Upper lobe of right lung (tissue), 1 donor: ENCODE results near the gene SPATA6L. TPM values are rescaled to one million over a fixed set of nuclear protein-coding genes. Genes with fewer than 3 reads are reported as not detected.
"Not testable (repeated sequence)": the region's sequence is repeated elsewhere in the genome, so short reads cannot be mapped to it uniquely, and the experiment has no call there.

ENCODE experiments used
- ATAC-seq: fragments of 200-7000 bp; cut with Tn5 transposase; one replicate; pipeline ENCODE4 v1.9.1; 2020; ENCODE audit warnings: mild to moderate bottlenecking, moderate library complexity
- DNase-seq: peaks from one replicate; pipeline ENCODE4 v3.0.0-alpha.2; 2020
- H3K27ac ChIP-seq: fragments of 200-600 bp; one replicate; pipeline ENCODE4 v1.8.0; 2022
- H3K27me3 ChIP-seq: fragments of 200-600 bp; one replicate; pipeline ENCODE4 v1.8.0; 2022; ENCODE audit warnings: mild to moderate bottlenecking
- H3K36me3 ChIP-seq: fragments of 200-600 bp; one replicate; pipeline ENCODE4 v1.8.0; 2022
- H3K4me1 ChIP-seq: fragments of 200-600 bp; one replicate; pipeline ENCODE4 v1.8.0; 2022
- H3K4me3 ChIP-seq: fragments of 200-600 bp; one replicate; pipeline ENCODE4 v1.8.0; 2022; ENCODE audit warnings: mild to moderate bottlenecking
- H3K9me3 ChIP-seq: fragments of 200-600 bp; one replicate; pipeline ENCODE4 v1.8.0; 2022
- intact Hi-C: fragments of 100-400 bp; cut with DNase I; formaldehyde crosslinking; loops from one replicate; pipeline ENCODE4 v1.11.0; 2022
- total RNA-seq: library from RNA; stranded (reverse); fragmentation: NEBNext Ultra II Directional; extraction: Animal tissue kit (Norgen Biotek cat#: 25700); gene quantifications from one replicate; pipeline ENCODE4 v1.2.1, GENCODE V29; 2021
- TF ChIP-seq, protein P1 (sequence below): fragments of 200-600 bp; IDR thresholded peaks from one replicate; pipeline ENCODE4 v1.8.0; 2022; ENCODE audit warnings: antibody characterized with exemption
- donor health status: DM: no; HTN: yes; CAD: no; lungs with severe emphysema.

SPATA6L gene
- total RNA-seq, 1 donor from 2014 or later, result 12.6 TPM

DNA sequence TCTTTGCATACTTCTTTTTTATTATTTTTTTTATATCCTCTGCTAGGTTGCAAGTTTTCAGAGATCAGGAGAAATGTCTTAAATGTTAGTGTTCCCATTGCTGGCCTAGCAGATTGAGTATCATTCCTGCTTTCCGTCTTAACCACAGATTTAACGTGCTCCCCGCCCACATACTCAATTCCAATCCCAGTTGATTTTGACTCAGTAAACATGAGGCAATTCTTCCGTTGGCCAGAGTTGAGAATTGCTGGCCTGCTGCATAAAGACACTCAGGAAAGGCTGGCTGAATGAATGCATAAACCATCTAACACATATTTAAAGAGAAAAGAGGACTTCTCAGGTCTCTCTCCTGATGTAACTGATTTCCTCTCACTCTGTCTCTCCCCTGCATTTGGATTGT, 51.0 kb downstream of the SPATA6L start:
- TF ChIP-seq, protein P1, sequence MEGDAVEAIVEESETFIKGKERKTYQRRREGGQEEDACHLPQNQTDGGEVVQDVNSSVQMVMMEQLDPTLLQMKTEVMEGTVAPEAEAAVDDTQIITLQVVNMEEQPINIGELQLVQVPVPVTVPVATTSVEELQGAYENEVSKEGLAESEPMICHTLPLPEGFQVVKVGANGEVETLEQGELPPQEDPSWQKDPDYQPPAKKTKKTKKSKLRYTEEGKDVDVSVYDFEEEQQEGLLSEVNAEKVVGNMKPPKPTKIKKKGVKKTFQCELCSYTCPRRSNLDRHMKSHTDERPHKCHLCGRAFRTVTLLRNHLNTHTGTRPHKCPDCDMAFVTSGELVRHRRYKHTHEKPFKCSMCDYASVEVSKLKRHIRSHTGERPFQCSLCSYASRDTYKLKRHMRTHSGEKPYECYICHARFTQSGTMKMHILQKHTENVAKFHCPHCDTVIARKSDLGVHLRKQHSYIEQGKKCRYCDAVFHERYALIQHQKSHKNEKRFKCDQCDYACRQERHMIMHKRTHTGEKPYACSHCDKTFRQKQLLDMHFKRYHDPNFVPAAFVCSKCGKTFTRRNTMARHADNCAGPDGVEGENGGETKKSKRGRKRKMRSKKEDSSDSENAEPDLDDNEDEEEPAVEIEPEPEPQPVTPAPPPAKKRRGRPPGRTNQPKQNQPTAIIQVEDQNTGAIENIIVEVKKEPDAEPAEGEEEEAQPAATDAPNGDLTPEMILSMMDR, result no peak
- ATAC-seq, result no peak
- DNase-seq, result no peak
- H3K4me1 ChIP-seq, result no peaks in the 10 kb centered on the region
- no peak overlapping the region for H3K27ac ChIP-seq
- no peaks in the 10 kb centered on the region for H3K27me3 ChIP-seq
- intact Hi-C loops, result no loop called here
- no peak overlapping the region for H3K4me3 ChIP-seq
- no peaks in the 10 kb centered on the region for H3K9me3 ChIP-seq
- no peaks in the 10 kb centered on the region for H3K36me3 ChIP-seq

DNA sequence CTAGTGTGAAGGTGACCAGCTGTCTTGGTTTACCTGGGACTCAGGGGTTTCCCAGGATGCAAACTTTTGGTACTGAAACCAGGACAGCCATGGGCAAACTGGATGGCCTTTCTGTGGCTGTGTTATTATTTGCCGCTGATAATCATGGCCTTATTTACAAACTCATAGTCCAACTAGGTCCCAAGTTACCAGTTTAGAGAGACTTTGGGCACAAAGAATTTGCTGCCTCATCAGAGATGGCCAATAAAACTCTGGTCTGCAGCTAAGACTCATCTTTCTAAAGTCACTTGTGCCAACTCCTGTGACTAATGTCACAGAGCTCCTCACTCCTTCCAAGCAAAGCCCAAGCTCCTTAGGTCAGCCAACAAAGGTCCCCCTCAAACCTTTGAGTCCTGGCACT, 51.7 kb downstream of the SPATA6L start:
- TF ChIP-seq, protein P1, result no peak

DNA sequence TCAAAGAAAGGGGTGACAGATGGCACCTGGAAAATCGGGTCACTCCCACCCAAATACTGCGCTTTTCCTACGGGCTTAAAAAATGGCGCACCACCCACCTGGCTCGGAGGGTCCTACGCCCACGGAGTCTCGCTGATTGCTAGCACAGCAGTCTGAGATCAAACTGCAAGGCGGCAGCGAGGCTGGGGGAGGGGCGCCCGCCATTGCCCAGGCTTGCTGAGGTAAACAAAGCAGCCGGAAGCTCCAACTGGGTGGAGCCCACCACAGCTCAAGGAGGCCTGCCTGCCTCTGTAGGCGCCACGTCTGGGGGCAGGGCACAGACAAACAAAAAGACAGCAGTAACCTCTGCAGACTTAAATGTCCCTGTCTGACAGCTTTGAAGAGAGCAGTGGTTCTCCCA, 60.2 kb downstream of the SPATA6L start:
- H3K4me1 ChIP-seq, H3K36me3 ChIP-seq, H3K9me3 ChIP-seq, H3K27ac ChIP-seq, H3K4me3 ChIP-seq, ATAC-seq, H3K27me3 ChIP-seq, intact Hi-C loops, DNase-seq: not testable (repeated sequence)

More for the DNA sequence above, 51.7 kb downstream of the SPATA6L start:
- H3K27me3 ChIP-seq, result no peaks in the 10 kb centered on the region
- H3K27ac ChIP-seq, result no peak overlapping the region
- DNase-seq, result no peak
- H3K36me3 ChIP-seq, result no peaks in the 10 kb centered on the region
- no peak overlapping the region for H3K4me3 ChIP-seq
- H3K9me3 ChIP-seq, result no peaks in the 10 kb centered on the region
- intact Hi-C loops, result no loop called here
- ATAC-seq, result no peak
- no peaks in the 10 kb centered on the region for H3K4me1 ChIP-seq

DNA sequence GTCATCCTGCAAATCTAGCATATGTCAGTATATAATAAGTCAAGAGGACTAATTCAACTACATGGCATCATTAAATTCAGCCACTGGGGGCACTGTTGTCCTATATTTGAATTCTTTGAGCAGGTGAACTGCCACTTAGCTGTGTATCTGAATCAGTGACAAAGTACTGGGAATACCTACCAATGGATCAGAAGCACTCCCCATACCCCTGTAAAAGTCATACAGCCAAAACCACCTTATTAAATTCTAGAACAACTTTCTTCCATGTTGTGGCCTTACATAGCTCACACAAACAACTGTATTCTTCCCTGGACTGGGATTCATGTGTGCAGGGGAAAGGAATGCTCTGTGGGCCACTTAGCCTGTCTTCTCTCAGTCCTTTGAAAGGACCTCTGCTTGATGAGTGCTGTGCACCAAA, 61.6 kb downstream of the SPATA6L start:
- Histone ChIP-seq H3K9me3 (no peaks in the 10 kb centered on the region), H3K4me3 (no peak overlapping the region), H3K27me3 (no peaks in the 10 kb centered on the region), H3K36me3 (no peaks in the 10 kb centered on the region), H3K4me1 (no peaks in the 10 kb centered on the region), H3K27ac (no peak overlapping the region)
- intact Hi-C loops, result no loop called here
- DNase-seq (no peak), ATAC-seq (peak; percentile 90)
- TF ChIP-seq, protein P1, result peak; percentile 78

DNA sequence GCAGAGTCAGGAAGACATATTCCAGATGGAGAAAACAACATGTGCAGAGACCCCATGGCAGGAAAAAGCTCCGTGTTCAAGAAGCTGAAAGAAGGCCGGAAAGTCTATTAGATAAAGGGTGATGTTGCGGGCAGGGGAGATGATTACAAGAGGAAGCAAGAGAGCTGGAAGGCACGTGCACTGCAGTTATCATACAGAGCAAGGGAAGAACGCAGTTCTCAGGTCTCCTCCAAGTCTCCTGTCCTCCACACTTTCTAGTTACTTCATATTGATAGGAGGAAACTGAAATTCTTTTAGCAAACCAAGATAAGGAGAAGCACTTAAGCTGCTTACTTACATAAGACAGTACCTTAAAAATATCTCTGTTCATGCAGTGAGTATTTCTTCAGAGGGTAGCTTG, 62.5 kb downstream of the SPATA6L start:
- Histone ChIP-seq H3K4me3 (no peak overlapping the region), H3K27ac (no peak overlapping the region), H3K4me1 (no peaks in the 10 kb centered on the region), H3K36me3 (no peaks in the 10 kb centered on the region), H3K27me3 (no peaks in the 10 kb centered on the region), H3K9me3 (no peaks in the 10 kb centered on the region)
- TF ChIP-seq, protein P1, result no peak
- intact Hi-C loops, result no loop called here
- DNase-seq, result no peak
- no peak for ATAC-seq

DNA sequence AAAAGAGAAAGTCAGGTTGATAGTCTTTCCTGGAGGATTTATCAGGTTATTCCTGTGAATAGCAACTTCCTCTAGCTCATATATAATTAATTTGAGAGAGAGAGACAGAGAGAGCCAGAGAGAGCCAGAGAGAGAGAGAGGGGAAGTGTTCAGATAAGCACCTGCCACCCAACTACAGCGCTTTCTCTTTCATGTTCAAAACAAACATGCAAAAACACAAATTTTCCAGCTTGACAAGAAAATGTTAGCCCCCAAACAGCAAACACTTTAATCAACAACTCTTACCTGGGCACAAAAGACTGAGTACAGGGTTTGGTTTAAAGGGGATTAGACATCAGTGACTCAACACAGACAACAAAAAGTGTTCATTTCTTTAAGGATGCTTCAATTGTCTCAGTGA, 65.9 kb downstream of the SPATA6L start:
- no peaks in the 10 kb centered on the region for H3K9me3 ChIP-seq
- intact Hi-C loops, result no loop called here

More for the DNA sequence above, 65.9 kb downstream of the SPATA6L start:
- no peak for ATAC-seq
- H3K36me3 ChIP-seq, result no peaks in the 10 kb centered on the region
- DNase-seq, result no peak
- H3K4me1 ChIP-seq, result peaks cover 5% of the 10 kb centered on the region
- H3K27ac ChIP-seq, result no peak overlapping the region
- H3K27me3 ChIP-seq, result no peaks in the 10 kb centered on the region
- TF ChIP-seq, protein P1, result no peak
- H3K4me3 ChIP-seq, result no peak overlapping the region
